Colonic mucosa (tissue), 4 donors: ENCODE measurements around the gene C19orf67. TPM values are rescaled to one million over a fixed set of nuclear protein-coding genes. Genes with fewer than 3 reads are reported as not detected.

Experiments used
- DNase-seq: peaks from one replicate; pipeline ENCODE4 v3.0.0-alpha.2; 2020
- H3K27ac ChIP-seq: fragments of 200-600 bp; one replicate; pipeline ENCODE4 v1.8.0; 2021
- H3K27me3 ChIP-seq: fragments of 200-600 bp; one replicate; pipeline ENCODE4 v1.8.0; 2021
- H3K36me3 ChIP-seq: fragments of 200-600 bp; one replicate; pipeline ENCODE4 v1.8.0; 2021
- H3K4me1 ChIP-seq: fragments of 200-600 bp; one replicate; pipeline ENCODE4 v1.8.0; 2021; ENCODE audit warnings: mild to moderate bottlenecking
- H3K4me3 ChIP-seq: fragments of 200-600 bp; one replicate; pipeline ENCODE4 v1.8.0; 2021
- H3K9ac ChIP-seq, 2 donors: one replicate each; pipeline ENCODE4 v1.7.0; 2013; ENCODE audit warnings: control low read depth in 2 of 2, low read depth in 2 of 2, low read length in 2 of 2
- H3K9me3 ChIP-seq: fragments of 200-600 bp; one replicate; pipeline ENCODE4 v1.8.0; 2021
- intact Hi-C: fragments of 100-400 bp; cut with DNase I; formaldehyde crosslinking; loops from one replicate; pipeline ENCODE4 v1.14.1; 2022
- total RNA-seq, 2 donors: library from RNA; stranded (reverse); fragmentation: NEBNext Ultra II Directional in 1 of 2; extraction: Animal tissue kit (Norgen Biotek cat#: 25700) in 1 of 2; gene quantifications; one replicate each; pipeline ENCODE4 v1.2.1, GENCODE V29; 2021
- TF ChIP-seq, protein P1 (sequence below): fragments of 200-600 bp; IDR thresholded peaks from one replicate; pipeline ENCODE4 v1.8.0; 2022; ENCODE audit warnings: antibody characterized with exemption, mild to moderate bottlenecking
- donor health status: healthy.
- donor health status: DM: no; HTN: no; CAD: no.
- donor health status: DM: no; HTN: no; CAD: no.

C19orf67 gene
- total RNA-seq, 2 donors from 2014 or later, result 0.19 TPM; not detected in 1

DNA sequence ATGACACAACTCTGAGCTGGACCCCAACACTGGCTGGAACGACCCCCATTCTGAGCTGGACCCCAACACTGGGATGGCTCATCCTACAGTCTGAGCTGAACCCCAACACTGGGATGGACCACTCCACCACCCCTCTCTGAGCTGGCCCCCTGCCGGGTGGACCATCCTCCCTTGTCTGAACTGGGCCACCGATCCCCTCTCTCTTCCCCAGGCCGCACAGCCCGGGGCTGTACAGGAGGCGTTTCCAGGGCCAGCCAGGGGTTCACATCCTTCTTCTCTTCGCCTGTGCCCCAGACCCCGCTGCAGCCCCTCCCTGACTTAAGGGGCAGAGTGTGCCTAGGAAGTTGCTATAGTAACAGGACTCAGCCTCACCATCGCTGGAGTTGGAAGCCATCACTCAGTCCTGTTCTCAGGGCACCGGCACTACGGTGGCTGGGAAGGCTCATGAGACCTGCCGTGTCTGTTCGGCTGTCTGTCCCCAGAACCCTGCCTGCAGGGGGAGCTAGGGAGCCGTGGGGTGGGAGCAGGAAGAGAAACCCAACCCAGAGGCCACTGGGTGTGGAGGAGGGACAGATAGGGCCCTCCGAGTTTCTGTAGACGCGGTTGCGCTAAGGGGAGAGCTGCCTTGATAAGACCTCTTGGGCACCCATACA lies 28.3 kb upstream of the C19orf67 start:
- Histone ChIP-seq H3K9ac (peak overlapping the region in 1 of 2 donors; percentile 57), H3K4me1 (peaks cover 10% of the 10 kb centered on the region)
- peak; percentile 61 for DNase-seq

GRCh38 chr19:14112809-14113385 lies 27.3 kb upstream of the C19orf67 start:
- TF ChIP-seq, protein P1, sequence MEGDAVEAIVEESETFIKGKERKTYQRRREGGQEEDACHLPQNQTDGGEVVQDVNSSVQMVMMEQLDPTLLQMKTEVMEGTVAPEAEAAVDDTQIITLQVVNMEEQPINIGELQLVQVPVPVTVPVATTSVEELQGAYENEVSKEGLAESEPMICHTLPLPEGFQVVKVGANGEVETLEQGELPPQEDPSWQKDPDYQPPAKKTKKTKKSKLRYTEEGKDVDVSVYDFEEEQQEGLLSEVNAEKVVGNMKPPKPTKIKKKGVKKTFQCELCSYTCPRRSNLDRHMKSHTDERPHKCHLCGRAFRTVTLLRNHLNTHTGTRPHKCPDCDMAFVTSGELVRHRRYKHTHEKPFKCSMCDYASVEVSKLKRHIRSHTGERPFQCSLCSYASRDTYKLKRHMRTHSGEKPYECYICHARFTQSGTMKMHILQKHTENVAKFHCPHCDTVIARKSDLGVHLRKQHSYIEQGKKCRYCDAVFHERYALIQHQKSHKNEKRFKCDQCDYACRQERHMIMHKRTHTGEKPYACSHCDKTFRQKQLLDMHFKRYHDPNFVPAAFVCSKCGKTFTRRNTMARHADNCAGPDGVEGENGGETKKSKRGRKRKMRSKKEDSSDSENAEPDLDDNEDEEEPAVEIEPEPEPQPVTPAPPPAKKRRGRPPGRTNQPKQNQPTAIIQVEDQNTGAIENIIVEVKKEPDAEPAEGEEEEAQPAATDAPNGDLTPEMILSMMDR, result no peak
- H3K9me3 ChIP-seq, result no peaks in the 10 kb centered on the region
- H3K9ac ChIP-seq, result peak overlapping the region; percentile 30 to 57
- peaks cover 6% of the 10 kb centered on the region for H3K4me1 ChIP-seq
- no peak for DNase-seq
- H3K27ac ChIP-seq, result peak overlapping the region; percentile 28
- H3K4me3 ChIP-seq, result no peak overlapping the region
- no peaks in the 10 kb centered on the region for H3K36me3 ChIP-seq
- intact Hi-C loops, result no loop called here
- no peaks in the 10 kb centered on the region for H3K27me3 ChIP-seq

More for the DNA sequence above, 28.3 kb upstream of the C19orf67 start:
- H3K36me3 ChIP-seq, result no peaks in the 10 kb centered on the region
- no peaks in the 10 kb centered on the region for H3K9me3 ChIP-seq
- no peak overlapping the region for H3K4me3 ChIP-seq
- TF ChIP-seq, protein P1, result no peak
- no peaks in the 10 kb centered on the region for H3K27me3 ChIP-seq
- intact Hi-C loops, result no loop called here
- no peak overlapping the region for H3K27ac ChIP-seq

GRCh38 chr19:14112051-14112808 lies 26.6 kb upstream of the C19orf67 start:
- no peak overlapping the region for H3K4me3 ChIP-seq
- H3K36me3 ChIP-seq, result no peaks in the 10 kb centered on the region
- no peak for DNase-seq
- H3K27me3 ChIP-seq, result no peaks in the 10 kb centered on the region
- peak overlapping the region; percentile 30 to 57 for H3K9ac ChIP-seq
- intact Hi-C loops, result no loop called here
- peak overlapping the region; percentile 28 for H3K27ac ChIP-seq
- peaks cover 6% of the 10 kb centered on the region for H3K4me1 ChIP-seq
- TF ChIP-seq, protein P1, result no peak
- H3K9me3 ChIP-seq, result no peaks in the 10 kb centered on the region

GRCh38 chr19:14111486-14111885 lies 25.9 kb upstream of the C19orf67 start:
- TF ChIP-seq, protein P1, result no peak
- no peaks in the 10 kb centered on the region for H3K27me3 ChIP-seq
- H3K27ac ChIP-seq, result no peak overlapping the region
- H3K9ac ChIP-seq, result no peak overlapping the region
- intact Hi-C loops, result no loop called here
- no peaks in the 10 kb centered on the region for H3K9me3 ChIP-seq
- DNase-seq, result no peak
- peaks cover 6% of the 10 kb centered on the region for H3K4me1 ChIP-seq
- no peak overlapping the region for H3K4me3 ChIP-seq
- H3K36me3 ChIP-seq, result no peaks in the 10 kb centered on the region

- Histone ChIP-seq H3K4me3 (no peak overlapping the region), H3K27me3 (no peaks in the 10 kb centered on the region), H3K9ac (no peak overlapping the region), H3K4me1 (no peaks in the 10 kb centered on the region), H3K36me3 (no peaks in the 10 kb centered on the region), H3K27ac (no peak overlapping the region), H3K9me3 (no peaks in the 10 kb centered on the region)
- TF ChIP-seq, protein P1, result no peak
- no peak for DNase-seq
- intact Hi-C loops, result no loop called here
Measured at GRCh38 chr19:14110650-14111049, 25.1 kb upstream of the C19orf67 start.
